Neutrophil (primary cell): ENCODE results near the gene OR1L6.

ENCODE experiments used
- H3K27ac ChIP-seq: fragments of 200-600 bp; sonication (generic); 2 replicates; pipeline ENCODE4 v1.5.1; 2016; ENCODE audit warnings: mild to moderate bottlenecking, moderate library complexity
- H3K27me3 ChIP-seq: fragments of 200-600 bp; sonication (generic); 2 replicates; pipeline ENCODE4 v1.6.0; 2016; ENCODE audit warnings: mild to moderate bottlenecking
- H3K36me3 ChIP-seq: fragments of 200-600 bp; sonication (generic); 2 replicates; pipeline ENCODE4 v1.5.1; 2017
- H3K4me1 ChIP-seq, 2 experiments: fragments of 200-600 bp in 1 of 2; sonication (generic) in 1 of 2; 1 replicate in 1 of 2; 2 replicates in 1 of 2; pipeline versions ENCODE4 v1.5.1 to v1.6.1; 2013 to 2016; ENCODE audit warnings: low read depth in 1 of 2, low read length in 1 of 2, mild to moderate bottlenecking in 1 of 2, moderate library complexity in 1 of 2; ENCODE audit not compliant: control insufficient read depth in 1 of 2, insufficient read depth in 1 of 2
- H3K4me3 ChIP-seq, 2 experiments: fragments of 200-600 bp in 1 of 2; sonication (generic) in 1 of 2; 1 replicate in 1 of 2; 2 replicates in 1 of 2; pipeline ENCODE4 v1.5.1; 2013 to 2016; ENCODE audit warnings: low read depth in 1 of 2, low read length in 1 of 2, mild to moderate bottlenecking in 1 of 2, moderate library complexity in 1 of 2
- H3K9me3 ChIP-seq: fragments of 200-600 bp; sonication (generic); 2 replicates; pipeline ENCODE4 v1.5.1; 2016
- TF ChIP-seq, protein P1 (sequence below): fragments of 200-600 bp; sonication (generic); IDR thresholded peaks from 2 replicates; pipeline ENCODE4 v1.5.1; 2016; ENCODE audit warnings: antibody characterized with exemption

The OR1L6 gene

DNA sequence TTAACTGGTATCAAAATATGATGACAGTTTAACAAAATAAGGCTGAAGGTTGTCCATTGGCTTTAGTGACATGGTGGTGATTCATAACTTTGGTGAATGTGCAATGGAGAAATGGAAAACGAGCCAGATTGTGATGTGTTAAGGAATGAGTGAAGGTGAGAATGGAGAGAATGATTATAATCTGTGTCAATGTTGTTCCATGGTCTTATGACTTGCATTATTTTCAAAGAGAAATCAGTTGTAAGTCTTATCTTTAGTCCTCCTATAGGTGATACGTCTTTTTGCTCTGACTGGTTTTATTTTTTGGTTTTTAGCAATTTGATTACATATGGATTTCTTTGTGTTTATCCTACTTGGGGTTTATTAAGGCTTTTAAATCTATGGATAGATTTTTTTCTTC is 12.7 kb downstream of the OR1L6 start:
- Histone ChIP-seq H3K9me3 (no peaks in the 10 kb centered on the region), H3K36me3 (no peaks in the 10 kb centered on the region), H3K27me3 (no peaks in the 10 kb centered on the region), H3K27ac (no peak overlapping the region), H3K4me1 (peaks cover 0 to 10% of the 10 kb centered on the region in 2 experiments), H3K4me3 (no peak overlapping the region)
- TF ChIP-seq, protein P1, sequence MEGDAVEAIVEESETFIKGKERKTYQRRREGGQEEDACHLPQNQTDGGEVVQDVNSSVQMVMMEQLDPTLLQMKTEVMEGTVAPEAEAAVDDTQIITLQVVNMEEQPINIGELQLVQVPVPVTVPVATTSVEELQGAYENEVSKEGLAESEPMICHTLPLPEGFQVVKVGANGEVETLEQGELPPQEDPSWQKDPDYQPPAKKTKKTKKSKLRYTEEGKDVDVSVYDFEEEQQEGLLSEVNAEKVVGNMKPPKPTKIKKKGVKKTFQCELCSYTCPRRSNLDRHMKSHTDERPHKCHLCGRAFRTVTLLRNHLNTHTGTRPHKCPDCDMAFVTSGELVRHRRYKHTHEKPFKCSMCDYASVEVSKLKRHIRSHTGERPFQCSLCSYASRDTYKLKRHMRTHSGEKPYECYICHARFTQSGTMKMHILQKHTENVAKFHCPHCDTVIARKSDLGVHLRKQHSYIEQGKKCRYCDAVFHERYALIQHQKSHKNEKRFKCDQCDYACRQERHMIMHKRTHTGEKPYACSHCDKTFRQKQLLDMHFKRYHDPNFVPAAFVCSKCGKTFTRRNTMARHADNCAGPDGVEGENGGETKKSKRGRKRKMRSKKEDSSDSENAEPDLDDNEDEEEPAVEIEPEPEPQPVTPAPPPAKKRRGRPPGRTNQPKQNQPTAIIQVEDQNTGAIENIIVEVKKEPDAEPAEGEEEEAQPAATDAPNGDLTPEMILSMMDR = no peak

DNA sequence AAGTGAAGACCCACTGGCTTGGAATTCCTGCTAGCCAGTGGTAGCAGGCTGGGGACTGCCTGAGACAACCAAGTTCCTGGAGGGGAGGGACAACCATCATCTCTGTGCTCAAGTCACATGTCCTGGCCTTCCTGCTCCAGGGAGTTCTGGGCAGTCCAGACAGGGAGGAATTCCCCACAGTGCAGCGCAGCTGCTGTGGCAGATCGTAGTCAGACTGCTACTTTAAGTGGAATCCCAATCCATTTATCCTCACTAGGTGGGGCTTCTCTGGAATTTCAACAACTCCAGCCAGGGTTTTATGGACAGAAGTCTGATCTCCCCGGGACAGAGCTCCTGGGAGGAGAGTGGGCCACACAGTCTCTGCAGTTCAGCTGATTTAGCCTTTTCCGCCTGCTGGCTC is 25.7 kb downstream of the OR1L6 start:
- H3K27ac ChIP-seq = no peak overlapping the region
- no peaks in the 10 kb centered on the region for H3K4me1 ChIP-seq
- H3K36me3 ChIP-seq = no peaks in the 10 kb centered on the region
- TF ChIP-seq, protein P1 = no peak
- H3K4me3 ChIP-seq = no peak overlapping the region
- no peaks in the 10 kb centered on the region for H3K9me3 ChIP-seq
- H3K27me3 ChIP-seq = no peaks in the 10 kb centered on the region

GRCh38 chr9:122777052-122777451 is 34.9 kb downstream of the OR1L6 start:
- H3K36me3 ChIP-seq = no peaks in the 10 kb centered on the region
- no peak overlapping the region for H3K4me3 ChIP-seq
- H3K9me3 ChIP-seq = no peaks in the 10 kb centered on the region
- no peaks in the 10 kb centered on the region for H3K4me1 ChIP-seq
- TF ChIP-seq, protein P1 = no peak
- no peaks in the 10 kb centered on the region for H3K27me3 ChIP-seq
- H3K27ac ChIP-seq = no peak overlapping the region

DNA sequence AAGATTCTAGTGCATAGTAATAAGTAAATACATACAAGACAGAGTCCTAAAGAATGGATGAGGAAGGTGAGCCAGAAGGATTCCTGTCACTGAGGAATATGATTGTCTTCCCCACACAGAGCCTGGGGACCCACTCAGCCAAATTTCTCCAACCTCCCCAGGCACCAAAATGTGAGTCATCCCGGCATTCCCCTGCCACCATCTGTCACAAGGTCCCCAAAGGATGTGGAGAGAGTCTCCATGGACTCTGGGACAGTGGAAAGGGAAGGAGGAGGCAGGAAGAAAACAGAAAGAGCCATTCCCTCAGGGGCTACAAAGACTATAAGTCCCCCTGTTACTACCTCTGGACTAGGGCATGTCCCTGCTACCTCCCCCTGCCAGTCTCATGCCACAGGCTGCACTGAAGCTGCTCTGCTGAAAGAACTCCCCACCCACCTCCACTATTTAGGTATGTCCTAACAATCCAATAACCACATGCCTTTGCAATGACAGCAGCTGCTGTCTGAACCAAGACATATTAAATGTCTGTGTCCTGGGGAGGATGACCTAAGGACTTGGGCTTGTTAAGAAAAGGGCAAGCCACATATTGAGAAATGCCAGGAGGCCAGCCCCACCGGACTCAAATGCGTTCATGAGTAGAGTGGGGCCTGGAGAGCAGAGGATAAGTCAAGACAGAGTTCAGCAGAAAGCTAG is 36.0 kb downstream of the OR1L6 start:
- Histone ChIP-seq H3K4me1 (no peaks in the 10 kb centered on the region), H3K27me3 (no peaks in the 10 kb centered on the region), H3K9me3 (no peaks in the 10 kb centered on the region), H3K27ac (no peak overlapping the region), H3K4me3 (no peak overlapping the region), H3K36me3 (no peaks in the 10 kb centered on the region)
- TF ChIP-seq, protein P1 = no peak

DNA sequence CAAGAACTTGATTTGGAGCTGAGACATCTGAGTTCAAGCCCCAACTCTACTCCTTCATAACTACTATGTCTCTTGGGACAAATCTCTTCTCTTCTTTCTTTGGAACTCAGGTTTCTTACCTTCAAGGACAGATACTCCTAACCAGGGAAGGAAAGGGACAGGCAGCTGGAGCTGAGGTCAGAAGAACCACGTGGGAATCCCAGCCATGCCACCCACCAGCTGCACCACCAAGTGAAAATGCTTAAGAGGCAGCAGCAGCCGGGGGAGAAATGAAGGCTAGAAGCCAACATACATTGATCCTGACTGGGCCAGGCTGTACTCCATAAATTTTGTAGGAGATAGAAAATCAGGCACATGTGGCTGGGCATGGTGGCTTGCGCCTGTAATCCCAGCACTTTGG is 37.1 kb downstream of the OR1L6 start:
- Histone ChIP-seq H3K27ac (no peak overlapping the region), H3K4me3 (no peak overlapping the region), H3K27me3 (no peaks in the 10 kb centered on the region), H3K36me3 (no peaks in the 10 kb centered on the region), H3K4me1 (no peaks in the 10 kb centered on the region), H3K9me3 (no peaks in the 10 kb centered on the region)
- TF ChIP-seq, protein P1 = no peak
